Measurements from ENCODE around the gene RBFA. TPM values are rescaled to one million over a fixed set of nuclear protein-coding genes. Genes with fewer than 3 reads are reported as not detected.

RBFA gene
- polyA plus RNA-seq, 1 experiment = 32.6 TPM

- no peak for TF ChIP-seq CTCF (IDR thresholded peaks at IDR 0.05; ENCODE audit: low read depth, low read length)
- Histone ChIP-seq H3K4me3 (ENCODE audit: low read depth, low read length) (no peak overlapping the region), H3K27ac (ENCODE audit: low read depth, low read length) (no peak overlapping the region), H3K9me3 (ENCODE audit: control insufficient read depth, insufficient read depth, low read length) (peaks cover 10% of the 10 kb centered on the region; the same call in 1 of the 2 replicates), H3K27me3 (ENCODE audit: control insufficient read depth, insufficient read depth, low read length) (no peaks in the 10 kb centered on the region)
- POLR2A ChIA-PET = no interaction called here
- CTCF ChIA-PET = no interaction called here
- DNase-seq (ENCODE audit: low read depth, low spot score) = no peak
These were observed 33.4 kb upstream of the RBFA start for GRCh38 chr18:80000877-80001276.

GRCh38 chr18:80002468-80002867 lies 31.8 kb upstream of the RBFA start:
- no peak for TF ChIP-seq CTCF (IDR thresholded peaks at IDR 0.05; ENCODE audit: low read depth, low read length)
- Histone ChIP-seq H3K9me3 (ENCODE audit: control insufficient read depth, insufficient read depth, low read length) (peaks cover 10% of the 10 kb centered on the region; the same call in 1 of the 2 replicates), H3K4me3 (ENCODE audit: low read depth, low read length) (no peak overlapping the region), H3K27me3 (ENCODE audit: control insufficient read depth, insufficient read depth, low read length) (no peaks in the 10 kb centered on the region), H3K27ac (ENCODE audit: low read depth, low read length) (no peak overlapping the region)
- POLR2A ChIA-PET = no interaction called here
- DNase-seq (ENCODE audit: low read depth, low spot score) = no peak
- CTCF ChIA-PET = no interaction called here

- ChIA-PET POLR2A (interaction anchor here (1.4 kb wide), 1 partner anchor 29 kb away, joined by 5 read pairs; no protein-coding TSS in a partner anchor), CTCF (no interaction called here)
- no peak overlapping the region for H3K27ac ChIP-seq (ENCODE audit: low read depth, low read length)
- no peak for DNase-seq (ENCODE audit: low read depth, low spot score)
- H3K27me3 ChIP-seq (ENCODE audit: control insufficient read depth, insufficient read depth, low read length) = no peaks in the 10 kb centered on the region
- H3K4me3 ChIP-seq (ENCODE audit: low read depth, low read length) = no peak overlapping the region
- TF ChIP-seq CTCF (IDR thresholded peaks at IDR 0.05; ENCODE audit: low read depth, low read length) = no peak
- peaks cover 16% of the 10 kb centered on the region; the same call in 1 of the 2 replicates for H3K9me3 ChIP-seq (ENCODE audit: control insufficient read depth, insufficient read depth, low read length)
These were observed 29.5 kb upstream of the RBFA start for GRCh38 chr18:80004600-80005342.

- no peak overlapping the region for H3K27ac ChIP-seq (ENCODE audit: low read depth, low read length)
- no peak for TF ChIP-seq CTCF (IDR thresholded peaks at IDR 0.05; ENCODE audit: low read depth, low read length)
- H3K4me3 ChIP-seq (ENCODE audit: low read depth, low read length) = no peak overlapping the region
- no peaks in the 10 kb centered on the region for H3K27me3 ChIP-seq (ENCODE audit: control insufficient read depth, insufficient read depth, low read length)
- peaks cover 6% of the 10 kb centered on the region; the same call in 1 of the 2 replicates for H3K9me3 ChIP-seq (ENCODE audit: control insufficient read depth, insufficient read depth, low read length)
- ChIA-PET POLR2A (no interaction called here), CTCF (no interaction called here)
- DNase-seq (ENCODE audit: low read depth, low spot score) = no peak
These were observed 27.5 kb upstream of the RBFA start for GRCh38 chr18:80006724-80007123.
